ENCODE results near the gene MRAS. TPM values are rescaled to one million over a fixed set of nuclear protein-coding genes. Genes with fewer than 3 reads are reported as not detected.

Gene MRAS
- total and polyA plus RNA-seq, 2 of the 8 experiments (the other 6 are each of a cell fraction or from before 2014, with no cell fraction given) = 10.6 to 16.2 TPM

- no peak overlapping the region for H4K8ac ChIP-seq (ENCODE audit: extremely low read depth, insufficient read depth, low read length)
- H2BK15ac ChIP-seq (ENCODE audit: low read length) = no peak overlapping the region; the same call in 1 of the 2 replicates
- H2BK20ac ChIP-seq (ENCODE audit: low read length) = no peak overlapping the region
- no peak overlapping the region for H3K4me3 ChIP-seq (ENCODE audit: extremely low read depth in 1 of 4, insufficient read depth in 2 of 4, low read depth in 3 of 4, low read length in 4 of 4)
- no peaks in the 10 kb centered on the region for H3K36me3 ChIP-seq (ENCODE audit: control insufficient read depth in 2 of 4, insufficient read depth in 4 of 4, low read length in 3 of 4)
- no peak overlapping the region for H3K18ac ChIP-seq (ENCODE audit: extremely low read depth, low read length)
- H3K23ac ChIP-seq (ENCODE audit: insufficient read length) = no peak overlapping the region
- no peak overlapping the region for H3K56ac ChIP-seq (replicated peaks; ENCODE audit: insufficient read length, low read depth, low read length)
- no peaks in the 10 kb centered on the region for H3K79me1 ChIP-seq (ENCODE audit: low read depth, low read length)
- H3K14ac ChIP-seq (ENCODE audit: insufficient read length) = no peak overlapping the region
- no peaks in the 10 kb centered on the region for H3K9me3 ChIP-seq (ENCODE audit: insufficient read depth in 2 of 2, low read depth in 1 of 2, low read length in 1 of 2)
- no peaks in the 10 kb centered on the region for H4K20me1 ChIP-seq (replicated peaks in 1 of 2; ENCODE audit: control insufficient read depth in 1 of 2, insufficient read depth in 2 of 2, low read length in 2 of 2)
- H3K4me1 ChIP-seq (replicated peaks in 1 of 4; ENCODE audit: control insufficient read depth in 3 of 4, insufficient read depth in 4 of 4, low read length in 3 of 4) = peaks cover 0 to 4% (median 0%) of the 10 kb centered on the region in 4 experiments; a peak in 1 of 7 replicates
- H3K27me3 ChIP-seq (replicated peaks in 1 of 4; ENCODE audit: control insufficient read depth in 3 of 4, extremely low read depth in 1 of 4, insufficient read depth in 3 of 4, low read length in 3 of 4) = no peaks in the 10 kb centered on the region
- H3K23me2 ChIP-seq (ENCODE audit: low read depth, low read length) = no peaks in the 10 kb centered on the region
- H3K4ac ChIP-seq (replicated peaks; ENCODE audit: insufficient read length, low read depth, low read length) = no peak overlapping the region
- DNase-seq (ENCODE audit: low read depth in 1 of 2, low spot score in 2 of 2) (peak in 1 of 2 experiments; percentile 9), FAIRE-seq (no peak)
- 82% methylated on average over 2 of the region's 2 CpGs; no CpG with 5 or more reads in 1 of the 2 experiments for WGBS, 2 experiments (ENCODE audit: extremely low coverage in 1 of 2, insufficient coverage in 1 of 2, insufficient read length in 1 of 2, insufficient replicate concordance in 2 of 2, low coverage in 1 of 2, low lambda C conversion rate in 2 of 2, missing lambda C conversion rate in 1 of 2)
- no peak overlapping the region for H2AK5ac ChIP-seq (ENCODE audit: low read depth, low read length)
- no peak overlapping the region for H2BK12ac ChIP-seq (ENCODE audit: low read depth, low read length)
- H3K9ac ChIP-seq (replicated peaks in 1 of 4; ENCODE audit: extremely low read depth in 1 of 4, low read depth in 3 of 4, low read length in 3 of 4) = no peak overlapping the region
- ChIA-PET POLR2A (ENCODE audit: partially characterized antibody) (interaction anchor here (1.8 kb wide), 1 partner anchor 10 kb away, joined by 5 read pairs; no protein-coding TSS in a partner anchor), CTCF (ENCODE audit: partially characterized antibody) (interaction anchor here (1.0 to 2.4 kb wide), 3 partner anchors 13 to 41 kb away, joined by 4 to 7 read pairs (median 5); no protein-coding TSS in a partner anchor)
- no peaks in the 10 kb centered on the region for H3K79me2 ChIP-seq (ENCODE audit: control insufficient read depth in 1 of 2, insufficient read depth in 2 of 2, low read length in 2 of 2)
- H4K91ac ChIP-seq (replicated peaks; ENCODE audit: insufficient read length, low read length) = no peak overlapping the region
- H2BK5ac ChIP-seq (ENCODE audit: low read depth, low read length) = no peak overlapping the region; the same call in 1 of the 2 replicates
- no peak overlapping the region for H4K5ac ChIP-seq (ENCODE audit: insufficient read length, low read depth, low read length)
- no peak overlapping the region for H3K27ac ChIP-seq (ENCODE audit: low read depth, low read length)
- no peak overlapping the region for H2BK120ac ChIP-seq (replicated peaks; ENCODE audit: low read depth, low read length)
- H3K4me2 ChIP-seq (ENCODE audit: insufficient read depth in 1 of 2, low read depth in 2 of 2, low read length in 2 of 2) = no peak overlapping the region
- H2AFZ ChIP-seq (ENCODE audit: low read length) = no peak overlapping the region
- TF ChIP-seq CTBP2 (IDR thresholded peaks at IDR 0.05; ENCODE audit: borderline replicate concordance, insufficient read depth, insufficient read length, low read length) = no peak
Observed at GRCh38 chr3:138390582-138390932, 42.2 kb downstream of the MRAS start.
